Lower lobe of right lung (tissue), 2 donors: Measurements from ENCODE around the gene GCNT1. TPM values are rescaled to one million over a fixed set of nuclear protein-coding genes. Genes with fewer than 3 reads are reported as not detected.

ENCODE experiments used
- ATAC-seq, 2 donors: fragments of 200-7000 bp; cut with Tn5 transposase; one replicate each; pipeline ENCODE4 v1.9.1; 2020 to 2022; ENCODE audit warnings: mild to moderate bottlenecking in 2 of 2, moderate library complexity in 2 of 2
- DNase-seq: peaks from one replicate; pipeline ENCODE4 v3.0.0-alpha.2; 2020
- H3K27ac ChIP-seq: fragments of 200-600 bp; one replicate; pipeline ENCODE4 v1.8.0; 2022
- H3K27me3 ChIP-seq: fragments of 200-600 bp; one replicate; pipeline ENCODE4 v1.8.0; 2022; ENCODE audit warnings: low read depth
- H3K36me3 ChIP-seq: fragments of 200-600 bp; one replicate; pipeline ENCODE4 v1.8.0; 2022; ENCODE audit warnings: mild to moderate bottlenecking
- H3K4me1 ChIP-seq: fragments of 200-600 bp; one replicate; pipeline ENCODE4 v1.8.0; 2022
- H3K4me3 ChIP-seq: fragments of 200-600 bp; one replicate; pipeline ENCODE4 v1.8.0; 2022; ENCODE audit warnings: mild to moderate bottlenecking
- H3K9me3 ChIP-seq: fragments of 200-600 bp; one replicate; pipeline ENCODE4 v1.8.0; 2022
- CTCF ChIP-seq: fragments of 200-600 bp; IDR thresholded peaks from one replicate; pipeline ENCODE4 v1.8.0; 2022; ENCODE audit warnings: antibody characterized with exemption, mild to moderate bottlenecking
- intact Hi-C: fragments of 100-400 bp; cut with DNase I; formaldehyde crosslinking; loops from one replicate; pipeline ENCODE4 v1.11.0; 2022
- total RNA-seq: library from RNA; stranded (reverse); fragmentation: NEBNext Ultra II Directional; extraction: Animal tissue kit (Norgen Biotek cat#: 25700); gene quantifications from one replicate; pipeline ENCODE4 v1.2.1, GENCODE V29; 2021
- donor health status: DM: no; HTN: yes; CAD: no; lungs with severe emphysema.

GCNT1 gene
- total RNA-seq, 1 donor from 2014 or later, result 14.4 TPM

GRCh38 chr9:76438841-76439588, 20.0 kb upstream of the GCNT1 start:
- Histone ChIP-seq H3K27me3 (no peaks in the 10 kb centered on the region), H3K27ac (no peak overlapping the region), H3K4me3 (no peak overlapping the region), H3K9me3 (no peaks in the 10 kb centered on the region), H3K4me1 (no peaks in the 10 kb centered on the region), H3K36me3 (no peaks in the 10 kb centered on the region)
- ATAC-seq (no peak), DNase-seq (no peak)
- intact Hi-C loops, result no loop called here
- TF ChIP-seq CTCF, result no peak

- ATAC-seq (no peak), DNase-seq (no peak)
- intact Hi-C loops, result loop anchor here (10.0 kb wide), 1 partner anchor 263 kb away; no protein-coding TSS in a partner anchor
Measured at GRCh38 chr9:76441551-76442322, 17.2 kb upstream of the GCNT1 start.

GRCh38 chr9:76443887-76444286, 15.1 kb upstream of the GCNT1 start:
- H3K4me1 ChIP-seq, result peaks cover 5% of the 10 kb centered on the region
- DNase-seq, result no peak
- no peaks in the 10 kb centered on the region for H3K27me3 ChIP-seq
- intact Hi-C loops, result loop anchor here (10.0 kb wide), 1 partner anchor 261 kb away; no protein-coding TSS in a partner anchor
- H3K36me3 ChIP-seq, result no peaks in the 10 kb centered on the region
- no peaks in the 10 kb centered on the region for H3K9me3 ChIP-seq
- no peak for TF ChIP-seq CTCF
- H3K4me3 ChIP-seq, result no peak overlapping the region
- no peak overlapping the region for H3K27ac ChIP-seq
- ATAC-seq, result no peak

More at GRCh38 chr9:76441551-76442322, 17.2 kb upstream of the GCNT1 start:
- Histone ChIP-seq H3K4me1 (no peaks in the 10 kb centered on the region), H3K4me3 (no peak overlapping the region), H3K27me3 (no peaks in the 10 kb centered on the region), H3K9me3 (no peaks in the 10 kb centered on the region), H3K36me3 (no peaks in the 10 kb centered on the region), H3K27ac (no peak overlapping the region)
- TF ChIP-seq CTCF, result no peak

- H3K36me3 ChIP-seq, result no peaks in the 10 kb centered on the region
- peaks cover 5% of the 10 kb centered on the region for H3K4me1 ChIP-seq
- intact Hi-C loops, result loop anchor here (10.0 kb wide), 1 partner anchor 260 kb away; no protein-coding TSS in a partner anchor
- DNase-seq (no peak), ATAC-seq (no peak)
- H3K4me3 ChIP-seq, result no peak overlapping the region
- no peaks in the 10 kb centered on the region for H3K9me3 ChIP-seq
- no peak for TF ChIP-seq CTCF
- H3K27ac ChIP-seq, result no peak overlapping the region
- H3K27me3 ChIP-seq, result no peaks in the 10 kb centered on the region
Measured at GRCh38 chr9:76444322-76444929, 14.6 kb upstream of the GCNT1 start.

GRCh38 chr9:76445976-76446375, 13.0 kb upstream of the GCNT1 start:
- intact Hi-C loops, result loop anchor here (10.0 kb wide), 1 partner anchor 259 kb away; no protein-coding TSS in a partner anchor
- ATAC-seq, result no peak
- Histone ChIP-seq H3K4me3 (no peak overlapping the region), H3K9me3 (no peaks in the 10 kb centered on the region), H3K27ac (no peak overlapping the region), H3K27me3 (no peaks in the 10 kb centered on the region), H3K36me3 (no peaks in the 10 kb centered on the region), H3K4me1 (peaks cover 5% of the 10 kb centered on the region)
- no peak for DNase-seq
- TF ChIP-seq CTCF, result no peak
